OCI-M1 (cell line): ENCODE measurements around the gene PLXNA1.

Experiments
- DNase-seq: peaks from one replicate; lab custom pipeline; 2025; lab: John Stamatoyannopoulos, UW

Gene PLXNA1

DNA sequence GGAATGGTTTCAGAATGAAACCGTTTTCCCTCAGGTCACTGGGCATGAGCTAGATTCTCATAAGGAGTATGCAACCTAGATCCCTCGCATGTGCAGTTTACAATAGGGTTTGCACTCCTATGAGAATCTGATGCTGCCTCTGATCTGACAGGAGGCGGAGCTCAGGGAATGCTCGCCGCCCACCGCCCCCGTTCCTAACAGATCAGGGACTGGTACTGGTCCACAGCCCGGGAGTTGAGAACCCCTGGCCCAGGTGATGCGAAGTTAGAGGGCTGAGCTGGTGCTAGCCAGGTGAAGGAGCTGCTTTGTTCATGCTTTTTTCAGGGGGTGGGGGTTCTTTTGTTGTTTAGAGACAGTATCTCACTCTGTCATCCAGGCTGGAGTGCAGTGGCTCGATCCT, 15.5 kb upstream of the PLXNA1 start:
- no peak for DNase-seq

DNA sequence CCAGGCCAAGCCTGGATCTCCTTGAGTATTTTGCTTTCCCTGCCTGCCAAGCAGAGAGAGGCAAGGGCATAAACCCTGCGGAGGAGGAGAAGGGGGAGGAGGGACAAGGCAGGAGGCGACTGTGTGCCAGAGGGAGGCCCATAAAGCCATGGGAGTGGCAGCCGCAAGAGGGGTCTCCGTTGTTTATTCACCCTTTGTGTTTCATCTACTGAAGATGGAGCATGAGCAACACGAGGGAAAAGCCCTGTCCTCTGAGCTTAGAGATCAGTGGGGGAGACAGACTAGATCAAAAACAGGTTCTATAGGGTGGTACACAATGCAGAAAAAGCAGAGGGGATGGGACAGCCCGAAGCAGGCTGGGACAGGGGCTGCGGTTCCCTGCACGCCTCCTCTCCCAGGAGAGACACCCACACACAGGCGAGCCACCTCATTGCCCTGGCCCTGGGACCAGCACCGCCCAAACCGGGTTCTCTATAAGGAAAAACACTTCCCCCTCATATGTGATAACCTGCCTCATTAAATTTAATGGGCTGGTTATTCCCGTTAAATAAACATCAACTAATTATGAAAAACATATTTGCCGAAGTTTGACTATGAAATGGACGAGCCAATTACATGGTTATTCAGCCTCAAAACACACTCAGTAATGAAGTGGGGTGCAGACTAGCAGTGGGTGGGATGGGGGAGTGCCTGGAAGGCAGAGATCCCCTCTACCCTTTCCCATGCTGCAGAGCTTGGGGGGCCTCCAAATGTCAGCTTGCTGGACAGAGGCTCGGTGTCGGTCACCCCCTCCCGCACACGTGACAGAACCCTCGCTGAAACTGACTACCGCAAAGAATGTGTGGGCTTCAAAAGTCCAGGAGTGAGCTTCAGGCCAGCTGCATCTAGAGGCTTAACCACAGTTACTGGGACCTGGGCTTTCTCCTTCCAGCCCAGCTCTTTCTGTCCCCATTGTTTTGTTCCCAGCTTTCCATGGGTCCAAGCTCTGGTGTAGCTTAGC, 14.2 kb upstream of the PLXNA1 start:
- DNase-seq: no peak

DNA sequence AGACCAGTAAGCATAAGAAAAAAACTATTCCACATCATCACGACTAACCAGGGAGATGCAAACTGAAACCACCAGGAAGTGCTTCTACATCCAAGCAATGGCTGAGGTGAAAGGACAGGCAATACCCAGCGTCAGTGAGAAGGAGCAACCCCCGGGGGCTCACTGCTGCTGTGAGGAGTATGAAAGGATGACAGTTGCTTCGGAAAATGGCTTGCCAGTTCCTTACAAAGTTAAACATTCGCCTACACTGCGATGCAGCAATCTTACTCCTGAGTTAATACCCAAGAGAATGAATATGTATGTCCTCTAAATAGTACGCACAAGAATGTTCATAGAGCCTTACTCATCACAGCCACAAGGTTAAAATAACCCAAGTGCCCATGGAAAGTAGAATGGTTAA, 13.3 kb upstream of the PLXNA1 start:
- DNase-seq: no peak

DNA sequence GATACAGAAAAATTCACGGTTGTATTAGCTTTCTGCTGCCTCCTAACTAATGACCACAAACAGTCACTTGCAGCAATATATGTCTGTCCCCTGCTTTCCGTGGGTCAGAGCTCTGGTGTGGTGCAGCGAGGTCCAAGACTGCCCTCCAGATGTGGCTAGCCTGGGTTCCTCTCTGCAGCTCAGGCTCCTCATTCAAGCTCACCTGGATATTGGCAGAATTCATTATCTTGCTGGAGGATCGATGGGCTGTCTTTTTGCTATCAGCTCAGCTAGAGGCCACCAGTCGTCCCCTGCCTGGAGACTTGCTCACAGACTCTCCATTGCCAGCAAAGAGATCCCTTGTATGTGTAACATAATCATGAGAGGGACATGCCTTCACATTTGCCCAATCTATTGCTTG, 12.8 kb upstream of the PLXNA1 start:
- DNase-seq: no peak

DNA sequence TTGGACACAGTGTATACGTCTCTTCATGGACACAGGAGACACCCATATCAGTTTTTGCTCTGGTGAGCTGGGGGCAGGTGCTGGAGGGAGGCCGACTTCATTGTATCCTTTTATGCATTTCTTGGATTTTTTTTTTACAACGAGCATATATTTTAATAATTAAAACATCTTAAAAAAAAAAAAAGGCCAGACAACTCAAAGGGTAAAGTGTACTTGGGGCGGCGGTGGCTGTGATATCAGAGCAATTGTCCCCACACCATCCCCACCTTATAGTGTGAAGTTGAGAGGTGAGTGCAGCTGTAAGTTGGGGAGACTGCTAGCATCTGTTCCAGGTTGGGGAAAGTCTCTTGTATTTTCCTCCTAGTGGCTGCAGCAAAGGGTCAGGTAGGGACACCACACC, 12.0 kb upstream of the PLXNA1 start:
- no peak for DNase-seq

DNA sequence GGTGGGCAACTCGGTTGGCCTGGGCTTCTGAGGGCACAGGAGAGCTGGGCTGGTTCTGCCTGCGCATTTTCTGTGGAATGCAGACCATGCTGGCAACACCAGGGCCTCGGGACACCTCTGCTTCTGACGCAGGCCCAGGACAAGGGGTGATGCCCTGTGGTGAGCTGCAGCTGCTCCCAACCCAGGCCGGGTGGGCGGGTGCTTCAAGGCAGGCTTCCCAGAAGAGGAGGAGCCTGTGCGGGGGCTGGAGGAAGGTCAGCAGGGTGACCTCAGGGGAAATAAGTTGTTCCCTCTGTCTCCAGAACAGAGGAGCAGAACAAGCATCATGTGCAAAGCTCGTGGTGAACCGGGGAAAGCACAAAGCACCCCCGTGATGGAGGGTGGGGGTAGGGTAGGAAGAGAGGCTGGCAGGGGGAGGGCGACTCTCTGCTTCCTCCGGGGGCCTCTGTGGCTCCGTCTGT, 11.0 kb upstream of the PLXNA1 start:
- DNase-seq: peak; percentile 38

DNA sequence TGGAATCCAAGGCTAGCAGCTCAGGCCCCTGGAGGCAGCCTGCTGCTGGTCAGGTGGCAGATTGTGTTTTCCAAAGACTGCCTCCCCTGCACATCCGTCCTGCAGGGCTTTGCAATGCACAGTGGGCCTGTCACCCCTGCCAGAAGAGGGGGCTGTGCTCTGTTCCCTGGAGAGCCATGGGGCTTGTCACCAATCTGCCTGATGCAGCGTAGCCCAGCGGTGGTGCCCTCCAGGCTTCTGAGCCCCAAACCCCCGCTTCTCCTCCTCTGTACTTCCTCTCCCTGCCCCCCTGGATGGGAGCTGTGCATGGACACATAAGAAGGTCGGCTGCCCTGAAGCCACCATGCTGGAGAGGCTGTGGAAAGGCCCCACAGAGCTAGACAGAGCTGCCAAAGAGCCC, 10.0 kb upstream of the PLXNA1 start:
- DNase-seq: no peak

DNA sequence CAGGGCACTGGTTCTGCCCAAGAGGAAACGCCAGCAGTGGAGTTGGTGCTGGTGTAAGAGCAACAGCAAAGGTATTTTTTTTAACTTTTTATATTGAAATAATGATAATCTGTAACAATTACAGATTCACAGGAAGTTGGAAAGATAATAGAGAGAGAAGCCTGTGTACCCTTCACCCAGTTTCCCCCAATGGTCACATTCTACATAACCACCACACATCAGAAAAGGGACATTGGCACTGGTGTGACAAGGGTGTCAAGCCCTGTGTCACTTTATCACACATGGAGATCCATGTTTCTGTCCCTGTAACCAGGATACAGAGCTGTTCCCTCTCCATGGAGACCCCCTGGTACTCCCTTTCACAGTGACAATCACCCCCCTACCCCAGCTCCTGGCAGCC, 9.1 kb upstream of the PLXNA1 start:
- DNase-seq: no peak

DNA sequence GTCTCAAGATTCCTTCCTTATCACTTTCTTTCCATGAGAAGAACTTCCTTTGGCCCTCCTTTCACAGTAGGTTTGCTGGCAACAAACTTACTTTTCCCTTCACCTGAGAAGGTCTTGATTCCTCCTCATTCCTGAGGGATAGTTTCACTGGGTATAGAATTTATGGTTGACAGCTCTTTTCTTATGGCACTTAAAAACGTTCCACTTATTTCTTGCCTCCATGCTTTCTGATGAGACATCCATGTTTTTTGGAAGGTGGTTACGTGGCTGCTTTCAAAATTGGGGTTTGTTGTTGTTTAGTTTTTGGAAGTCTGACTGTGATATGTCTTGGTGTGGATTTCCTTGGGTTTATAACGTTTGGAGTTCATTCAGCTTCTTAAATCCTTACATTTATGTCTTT, 8.2 kb upstream of the PLXNA1 start:
- DNase-seq: no peak

DNA sequence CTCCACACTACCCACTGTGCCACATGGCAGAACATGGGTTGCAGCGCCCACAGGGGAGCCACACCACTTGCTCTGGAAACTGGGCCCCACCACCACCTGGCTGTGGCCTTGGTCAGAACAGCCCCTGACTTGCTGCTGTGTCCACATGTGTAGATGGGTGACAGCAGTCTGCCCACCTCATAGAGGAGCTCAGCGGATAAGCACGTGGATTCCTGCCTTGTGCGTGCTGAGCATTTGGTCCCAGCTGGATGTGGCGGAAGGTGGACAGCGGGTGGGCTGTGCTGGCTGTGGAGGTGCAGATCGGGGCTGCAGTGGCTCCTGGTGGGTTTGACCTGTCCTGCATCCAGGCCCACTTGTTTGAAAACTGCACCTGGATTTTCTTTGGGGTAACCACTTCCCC, 6.0 kb upstream of the PLXNA1 start:
- DNase-seq: no peak

DNA sequence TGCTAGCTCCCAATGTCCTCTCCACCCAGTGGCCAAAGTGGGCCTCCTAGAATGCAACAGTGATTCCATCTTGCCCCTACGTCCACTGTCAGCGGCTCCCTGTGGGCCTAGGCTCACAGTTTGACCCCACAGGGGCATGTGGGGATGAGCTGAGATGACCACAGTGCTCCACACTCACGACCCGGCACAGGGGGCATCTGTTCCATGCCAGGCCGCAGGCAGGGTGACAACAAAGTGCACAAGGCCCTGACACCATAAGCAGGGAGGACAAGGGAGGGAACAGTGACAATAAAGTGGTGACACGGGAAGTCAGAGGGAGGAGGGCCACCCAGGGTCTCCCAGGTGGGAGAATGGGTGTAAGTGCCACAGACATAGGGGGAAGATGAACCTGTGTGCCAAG, 5.1 kb upstream of the PLXNA1 start:
- DNase-seq: no peak

DNA sequence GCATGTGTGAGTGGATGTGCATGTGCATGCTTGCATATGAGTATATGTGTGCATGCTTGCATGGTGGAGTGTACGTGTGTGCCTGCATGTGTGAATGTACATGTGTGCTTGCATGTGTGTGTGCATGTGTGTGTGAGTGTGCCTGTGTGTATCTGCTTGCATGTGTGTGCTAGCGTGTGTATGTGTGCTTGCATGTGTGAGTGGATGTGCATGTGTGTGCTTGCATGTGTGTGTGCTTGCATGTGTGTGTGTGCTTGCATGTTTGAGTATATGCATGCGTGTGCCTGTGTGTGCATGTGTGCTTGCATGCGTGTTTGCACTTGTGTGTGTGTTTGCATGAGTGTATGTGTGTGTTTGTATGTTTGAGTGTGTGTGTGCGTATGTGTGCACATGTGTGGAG, 4.6 kb upstream of the PLXNA1 start:
- DNase-seq: no peak

DNA sequence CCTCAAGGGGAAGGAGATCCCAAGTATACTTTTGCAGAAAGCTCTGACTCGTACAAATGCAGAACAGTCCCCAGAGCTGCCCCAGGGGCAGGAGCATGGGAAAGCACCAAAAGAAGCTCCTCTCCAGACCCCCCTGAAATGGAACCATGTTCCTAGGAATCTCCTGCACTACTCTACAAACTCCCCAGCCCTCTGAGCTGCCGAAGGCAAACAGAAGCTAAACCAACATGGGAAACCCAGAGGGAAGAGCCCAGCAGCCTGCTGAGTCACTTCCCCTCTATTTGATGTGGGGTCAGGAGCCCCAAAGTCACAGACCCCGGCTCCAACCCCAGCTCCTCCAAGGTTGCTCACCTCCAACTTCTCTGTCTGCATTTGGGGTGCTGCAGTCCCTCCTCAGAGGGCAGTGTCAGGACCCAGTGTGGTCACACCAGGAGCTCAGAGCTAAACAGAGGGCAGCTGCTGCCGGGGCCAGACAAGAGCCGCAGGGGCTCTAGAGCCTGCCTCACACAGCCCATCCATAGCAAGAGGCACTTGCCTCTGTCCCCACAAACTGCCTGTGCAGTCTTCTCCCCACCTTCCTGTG, 3.8 kb upstream of the PLXNA1 start:
- peak; percentile 7 for DNase-seq

DNA sequence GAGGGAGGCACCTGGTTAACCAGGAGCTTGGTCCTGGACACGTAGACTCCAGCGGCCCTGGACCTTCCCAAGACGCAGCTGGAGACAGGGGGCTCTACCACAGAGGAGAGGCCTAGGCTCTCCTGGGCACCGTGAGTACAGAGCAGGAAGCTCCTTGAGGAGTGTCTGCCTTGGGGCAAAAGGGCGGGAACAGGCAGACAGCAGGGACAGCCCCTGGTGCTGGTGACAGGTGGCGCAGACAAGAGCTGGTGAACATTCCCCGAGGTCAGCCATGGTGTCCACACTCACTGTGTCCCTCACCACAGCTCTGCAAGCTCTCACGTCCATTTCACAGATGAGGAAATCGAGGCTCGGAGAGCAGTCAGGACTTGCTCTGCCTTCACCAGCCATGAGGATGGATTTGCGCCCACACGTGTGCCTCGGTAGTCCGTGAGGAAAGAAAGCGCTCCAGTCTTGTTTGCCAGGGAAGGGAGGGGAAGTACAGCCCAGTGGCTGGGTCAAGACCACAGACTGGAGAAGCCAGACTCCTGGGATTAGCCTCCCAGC, 2.6 kb upstream of the PLXNA1 start:
- DNase-seq: no peak

DNA sequence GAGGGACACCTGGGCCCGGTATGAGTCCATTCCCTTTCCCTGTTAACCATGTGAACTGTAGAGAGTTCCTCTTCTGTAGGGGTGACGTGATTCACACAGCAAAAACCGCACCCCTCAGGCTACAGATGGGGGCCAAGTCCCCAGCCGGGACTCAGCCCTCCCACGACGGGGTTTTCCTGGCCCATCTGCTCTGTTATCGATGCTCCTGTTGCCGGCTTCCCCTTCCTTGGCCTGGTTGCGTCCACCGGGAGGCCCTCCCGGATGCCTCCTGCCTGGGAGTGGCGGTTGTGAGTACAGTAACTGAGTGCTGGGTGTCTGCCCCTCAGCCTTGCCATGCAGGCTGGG, 817 bp upstream of the PLXNA1 start:
- DNase-seq: peak; percentile 83

DNA sequence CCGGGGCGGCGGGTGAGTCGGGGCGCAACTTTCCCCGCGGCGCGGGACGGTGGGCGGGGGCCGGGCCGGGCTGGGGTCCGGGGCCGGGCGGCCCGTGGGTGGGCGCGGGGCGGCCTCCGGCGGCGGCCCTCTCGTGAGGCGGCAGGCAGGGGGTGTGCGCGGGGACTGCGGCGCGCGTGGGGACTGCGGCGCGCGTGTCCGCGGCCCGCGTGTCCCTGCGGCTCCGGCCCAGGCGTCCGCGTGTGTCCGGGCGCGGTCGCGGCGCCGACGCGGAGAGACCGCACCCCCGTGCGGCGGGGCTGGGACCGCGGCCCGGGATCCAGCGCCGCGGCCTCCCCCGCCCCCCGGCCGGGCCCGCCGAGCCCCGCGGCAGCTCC, 349 bp downstream of the PLXNA1 start:
- no peak for DNase-seq

DNA sequence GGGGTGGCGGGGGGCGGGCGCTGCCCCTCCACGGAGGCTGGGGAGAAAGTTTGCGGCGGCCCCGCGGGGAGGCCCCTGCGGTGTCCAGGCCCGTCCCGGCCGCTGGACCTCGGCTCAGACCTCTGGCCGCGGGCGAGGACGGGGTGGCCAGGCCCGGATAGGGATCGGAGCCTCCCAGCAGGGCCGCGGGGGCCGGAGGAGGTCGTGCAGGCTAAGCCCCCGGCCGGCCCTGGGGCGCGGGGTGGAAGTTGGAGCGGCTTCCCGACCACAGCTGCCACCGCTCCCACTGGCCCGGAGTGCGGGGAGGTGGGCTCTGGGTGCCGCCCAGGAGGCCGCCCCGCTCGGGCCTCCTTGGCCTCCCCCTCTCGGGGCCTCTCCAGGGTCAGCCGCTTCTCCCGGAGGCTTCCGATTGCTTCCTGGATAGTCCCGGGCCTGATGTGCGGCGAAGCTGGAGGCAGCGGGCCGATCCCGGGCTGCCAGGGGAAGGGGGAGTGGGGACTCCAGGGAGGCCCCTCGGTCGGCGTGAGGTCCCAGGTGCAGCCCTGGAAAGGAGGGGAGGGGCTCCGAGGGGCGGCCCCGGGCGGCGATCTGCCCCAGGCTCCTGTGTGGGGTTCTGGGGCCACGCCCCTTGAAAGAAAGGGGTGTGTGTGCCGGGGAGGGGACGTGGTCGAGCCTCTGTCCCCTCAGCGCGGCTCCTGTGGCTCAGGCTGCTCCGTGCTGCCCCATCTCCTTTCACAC, 907 bp downstream of the PLXNA1 start:
- DNase-seq: peak; percentile 43

DNA sequence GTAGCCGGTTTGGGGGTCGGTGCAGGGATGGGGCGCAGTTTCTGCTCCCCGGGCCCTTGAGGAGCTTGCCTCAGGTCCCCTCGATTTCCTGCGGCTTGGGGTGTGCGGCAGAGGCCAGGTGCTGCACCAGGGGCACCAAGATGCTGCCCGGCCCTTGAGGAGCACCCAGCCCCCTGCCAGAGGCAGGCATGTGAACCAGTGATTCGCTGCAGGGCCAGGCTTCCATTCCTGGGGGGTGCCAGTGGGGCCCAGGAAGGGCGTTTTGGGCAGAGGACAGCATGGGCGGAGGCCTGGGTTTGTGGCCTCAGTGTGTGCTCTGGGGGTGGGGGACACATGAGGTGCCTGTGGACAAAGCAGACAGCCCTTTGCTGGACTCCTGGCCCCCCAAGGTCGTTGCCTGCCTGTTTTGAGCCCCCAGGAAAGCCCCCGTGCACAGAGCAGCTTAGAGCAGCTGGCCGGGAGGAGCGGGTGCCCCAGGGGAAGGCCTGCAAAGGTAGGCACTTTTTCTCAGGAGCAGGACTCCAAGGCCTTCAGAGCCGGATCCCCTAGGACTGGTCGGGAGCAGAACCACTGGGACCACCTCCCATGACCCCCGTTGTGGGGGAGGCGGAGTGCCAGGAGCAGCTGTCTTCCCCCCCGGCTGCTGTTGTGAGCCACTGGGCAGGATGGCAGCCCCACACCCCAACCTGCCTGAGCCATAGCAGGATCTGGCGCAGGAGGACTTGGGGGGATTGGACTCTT, 1.6 kb downstream of the PLXNA1 start:
- DNase-seq: no peak

DNA sequence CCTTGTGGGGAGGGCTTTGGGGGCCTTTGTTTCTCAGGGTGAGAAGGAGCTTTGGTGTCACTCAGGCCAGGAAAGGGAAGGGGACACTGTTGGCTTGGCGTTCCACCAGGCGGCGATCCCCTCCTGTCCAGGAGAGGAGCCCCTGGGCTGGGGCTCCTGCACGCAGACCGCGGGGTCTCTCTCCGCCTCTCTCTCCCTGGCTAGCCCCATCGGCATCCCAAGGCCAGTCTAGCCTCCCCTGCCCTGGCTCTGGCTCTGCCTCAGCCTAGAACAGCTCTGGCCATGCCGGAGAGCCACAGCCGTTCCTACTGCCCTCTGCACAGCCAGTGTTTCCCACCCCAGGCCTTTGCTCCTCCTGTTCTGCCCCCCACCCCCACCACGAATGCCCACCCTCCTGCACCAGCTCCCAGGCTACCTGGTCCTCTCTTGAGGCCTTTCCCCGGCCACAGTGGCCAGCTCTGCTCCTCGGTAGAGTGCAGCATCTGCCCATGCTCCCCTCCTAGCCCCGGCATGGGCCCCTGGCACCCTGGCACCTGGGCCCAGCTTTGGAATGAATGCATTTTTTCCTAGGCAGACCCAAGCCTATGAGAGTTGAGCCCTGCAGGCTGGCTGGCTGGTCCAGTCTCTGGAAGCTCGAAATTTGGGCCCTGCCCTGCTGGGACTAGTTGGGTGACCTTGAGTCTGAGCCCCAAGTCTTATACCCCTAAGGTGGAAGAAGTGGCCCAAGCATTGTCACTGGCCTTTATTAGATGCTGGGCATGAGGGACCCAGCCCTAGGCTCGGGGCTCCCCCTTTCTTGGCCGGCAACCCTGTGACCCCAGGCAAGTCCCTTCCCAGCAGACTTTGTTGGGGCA, 2.4 kb downstream of the PLXNA1 start:
- peak; percentile 35 for DNase-seq

DNA sequence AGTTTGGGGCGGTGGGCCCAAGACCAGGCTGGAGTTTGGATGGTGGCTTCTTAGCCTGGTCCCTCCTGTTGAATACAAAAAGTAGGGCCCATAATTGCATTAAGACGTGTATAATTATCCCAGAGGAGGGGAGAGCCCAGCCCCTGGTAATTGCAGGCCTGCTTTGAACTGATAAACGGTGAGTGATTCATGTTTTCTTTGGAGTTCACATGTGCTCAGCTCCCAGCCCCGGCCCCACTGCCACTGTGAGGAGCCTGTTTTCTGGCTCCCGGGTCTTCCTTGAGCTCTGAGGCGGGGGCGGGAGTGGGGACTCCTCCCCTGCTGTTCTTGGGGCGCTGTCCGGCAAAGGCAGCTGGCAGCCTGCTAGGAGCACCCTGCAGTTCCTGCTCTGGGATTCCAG, 3.1 kb downstream of the PLXNA1 start:
- peak; percentile 84 for DNase-seq

DNA sequence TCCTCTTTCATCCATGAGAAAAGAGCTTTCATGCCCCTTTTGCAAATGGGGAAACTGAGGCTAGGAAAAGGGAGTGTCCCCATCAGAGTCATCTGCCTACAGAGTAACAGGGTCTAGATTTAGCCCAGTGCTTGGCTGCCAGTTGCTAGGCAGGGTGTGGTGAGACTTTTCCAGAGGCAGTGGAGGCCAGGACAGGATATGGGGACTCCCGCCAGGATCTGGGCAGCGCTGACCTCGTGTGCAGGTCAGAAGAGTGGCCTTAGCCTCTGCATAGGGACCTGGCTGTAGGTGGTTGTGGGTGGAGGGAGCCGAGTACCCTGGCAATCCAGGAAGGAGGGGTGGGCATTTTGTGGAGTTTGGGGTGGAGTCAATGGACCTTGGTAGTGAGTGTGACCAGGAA, 4.2 kb downstream of the PLXNA1 start:
- DNase-seq: no peak
